ENCODE measurements around the gene TPD52L1.

TPD52L1 gene

DNA sequence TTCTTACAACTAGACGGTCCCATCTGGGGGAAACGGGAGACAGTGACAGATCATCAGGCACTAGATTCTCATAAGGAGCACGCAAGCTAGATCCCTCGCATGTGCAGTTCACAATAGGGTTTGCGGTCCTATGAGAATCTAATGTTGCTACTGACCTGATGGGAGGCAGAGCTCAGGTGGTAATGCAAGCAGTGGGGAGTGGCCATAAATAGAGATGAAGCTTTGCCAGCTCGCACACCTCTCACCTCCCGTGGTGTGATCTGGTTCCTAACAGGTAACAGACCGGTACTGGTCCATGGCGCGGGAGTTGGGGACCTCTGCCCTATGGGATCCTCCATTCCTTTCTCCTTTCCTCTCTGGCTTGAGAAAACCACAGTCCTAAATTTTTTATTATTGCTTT lies 63.8 kb downstream of the TPD52L1 start:
- TF ChIP-seq, protein P1, sequence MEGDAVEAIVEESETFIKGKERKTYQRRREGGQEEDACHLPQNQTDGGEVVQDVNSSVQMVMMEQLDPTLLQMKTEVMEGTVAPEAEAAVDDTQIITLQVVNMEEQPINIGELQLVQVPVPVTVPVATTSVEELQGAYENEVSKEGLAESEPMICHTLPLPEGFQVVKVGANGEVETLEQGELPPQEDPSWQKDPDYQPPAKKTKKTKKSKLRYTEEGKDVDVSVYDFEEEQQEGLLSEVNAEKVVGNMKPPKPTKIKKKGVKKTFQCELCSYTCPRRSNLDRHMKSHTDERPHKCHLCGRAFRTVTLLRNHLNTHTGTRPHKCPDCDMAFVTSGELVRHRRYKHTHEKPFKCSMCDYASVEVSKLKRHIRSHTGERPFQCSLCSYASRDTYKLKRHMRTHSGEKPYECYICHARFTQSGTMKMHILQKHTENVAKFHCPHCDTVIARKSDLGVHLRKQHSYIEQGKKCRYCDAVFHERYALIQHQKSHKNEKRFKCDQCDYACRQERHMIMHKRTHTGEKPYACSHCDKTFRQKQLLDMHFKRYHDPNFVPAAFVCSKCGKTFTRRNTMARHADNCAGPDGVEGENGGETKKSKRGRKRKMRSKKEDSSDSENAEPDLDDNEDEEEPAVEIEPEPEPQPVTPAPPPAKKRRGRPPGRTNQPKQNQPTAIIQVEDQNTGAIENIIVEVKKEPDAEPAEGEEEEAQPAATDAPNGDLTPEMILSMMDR (IDR thresholded peaks at IDR 0.05; ENCODE audit: extremely low read depth, missing control alignments), result no peak
- DNase-seq (ENCODE audit: low spot score), result no peak

DNA sequence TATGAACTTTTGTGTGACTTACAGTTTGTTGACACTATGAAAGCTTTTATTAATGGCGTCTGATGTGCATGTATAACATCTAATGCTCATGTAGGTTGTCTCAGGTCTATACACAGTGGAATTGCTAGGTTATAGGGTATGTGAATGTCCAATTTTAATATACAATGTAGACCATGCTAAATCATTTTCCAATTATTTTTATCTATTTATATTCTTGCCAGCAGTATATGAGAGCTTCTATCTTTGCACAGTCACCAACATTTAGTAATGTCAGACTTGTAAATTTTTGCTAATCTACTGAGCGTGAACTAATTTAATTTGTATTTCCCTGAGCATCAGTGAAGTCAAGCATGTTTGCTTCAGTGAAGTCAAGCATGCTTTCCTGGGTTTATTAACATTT lies 64.4 kb downstream of the TPD52L1 start:
- TF ChIP-seq, protein P1 (IDR thresholded peaks at IDR 0.05; ENCODE audit: extremely low read depth, missing control alignments), result no peak

DNA sequence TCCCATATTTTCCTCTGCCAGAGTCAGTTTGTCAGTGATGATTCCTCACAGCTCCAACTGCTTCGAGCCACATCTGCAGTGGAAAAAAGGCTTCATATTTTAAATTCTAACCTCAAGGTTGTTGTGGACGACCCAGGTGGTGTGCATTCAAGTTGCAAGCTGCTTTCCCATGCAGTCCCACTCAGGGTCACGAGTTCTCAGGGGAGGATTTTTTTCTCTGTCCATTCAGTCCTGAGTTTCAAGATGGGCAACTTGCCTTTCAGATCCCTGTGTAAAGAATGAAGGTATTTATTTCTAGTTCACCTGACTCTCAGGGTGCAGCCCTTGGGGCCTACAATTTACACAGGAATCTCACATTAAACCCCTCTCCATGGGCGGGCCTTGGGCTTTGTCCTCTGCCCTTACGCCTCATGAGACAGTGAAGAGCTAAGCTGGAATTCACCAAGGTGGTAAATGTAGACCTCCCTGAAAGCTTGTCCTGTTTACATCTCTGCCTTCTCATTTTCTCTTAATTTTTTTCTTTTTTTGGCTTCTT lies 65.9 kb downstream of the TPD52L1 start:
- TF ChIP-seq, protein P1 (IDR thresholded peaks at IDR 0.05; ENCODE audit: extremely low read depth, missing control alignments), result no peak
- no peak for DNase-seq (ENCODE audit: low spot score)

More for the DNA sequence above, 64.4 kb downstream of the TPD52L1 start:
- DNase-seq (ENCODE audit: low spot score), result no peak

DNA sequence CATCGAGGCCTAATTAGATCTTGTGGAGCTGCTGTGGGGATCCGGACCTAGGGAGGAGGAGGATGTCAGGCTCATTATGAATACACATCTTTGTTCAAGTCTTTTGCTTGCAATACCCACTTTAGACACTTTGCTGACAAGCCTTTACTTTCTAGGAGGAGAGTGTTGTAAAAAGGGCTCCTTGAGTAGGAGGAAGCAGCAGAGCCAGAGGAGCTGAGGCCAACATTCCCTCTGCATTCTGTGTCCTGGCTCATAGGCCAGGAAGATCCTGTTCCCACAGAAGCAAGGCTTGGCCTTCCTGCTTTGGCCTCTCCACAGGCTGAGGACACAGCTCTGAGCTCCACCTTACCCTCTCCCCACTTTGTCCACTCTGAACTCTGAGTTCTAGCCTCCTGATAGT lies 67.1 kb downstream of the TPD52L1 start:
- TF ChIP-seq, protein P1 (IDR thresholded peaks at IDR 0.05; ENCODE audit: extremely low read depth, missing control alignments), result no peak
- no peak for DNase-seq (ENCODE audit: low spot score)

DNA sequence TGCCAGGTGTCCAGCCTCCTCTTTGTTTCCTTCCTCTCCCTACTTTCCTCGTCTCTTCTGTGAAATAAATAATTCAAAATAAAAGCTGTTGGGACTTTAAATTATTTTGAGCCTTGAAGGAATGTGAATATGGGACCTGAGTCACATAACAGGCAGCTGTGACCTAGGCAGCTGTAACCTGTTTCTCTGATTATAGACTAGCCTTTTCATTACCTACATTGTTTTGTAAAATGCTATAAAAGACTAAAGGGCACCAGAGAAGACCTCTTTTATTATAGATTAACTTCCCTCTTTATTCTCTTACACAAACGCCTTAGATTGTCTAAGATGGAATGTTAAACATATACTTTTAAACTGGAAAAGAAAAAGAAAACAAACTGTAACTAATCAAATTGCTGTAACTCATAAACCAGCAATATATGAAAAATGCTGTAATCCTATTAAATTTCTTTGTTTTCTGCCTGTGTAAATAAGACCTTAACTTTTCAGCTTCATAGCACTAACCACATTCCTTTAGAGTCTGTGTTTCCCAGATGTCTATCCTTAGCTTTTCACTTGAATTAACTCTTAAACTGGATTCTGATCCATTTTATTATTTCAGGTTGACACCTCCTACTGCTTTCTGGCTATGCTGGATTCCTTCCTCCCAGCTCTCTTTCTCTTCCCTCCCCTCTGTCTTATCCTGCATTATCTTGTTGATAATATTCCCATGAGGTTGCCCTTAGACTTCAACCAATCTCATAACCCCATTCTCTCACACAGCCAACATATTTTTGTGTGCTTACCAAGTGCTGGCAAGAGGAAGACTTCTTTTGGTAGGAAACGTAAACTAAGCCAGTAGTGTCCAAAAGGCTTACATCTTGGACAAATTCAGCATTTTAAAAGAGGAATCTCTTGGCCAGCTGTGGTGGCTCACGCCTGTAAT lies 69.2 kb downstream of the TPD52L1 start:
- TF ChIP-seq, protein P1 (IDR thresholded peaks at IDR 0.05; ENCODE audit: extremely low read depth, missing control alignments), result no peak
- DNase-seq (ENCODE audit: low spot score), result no peak

DNA sequence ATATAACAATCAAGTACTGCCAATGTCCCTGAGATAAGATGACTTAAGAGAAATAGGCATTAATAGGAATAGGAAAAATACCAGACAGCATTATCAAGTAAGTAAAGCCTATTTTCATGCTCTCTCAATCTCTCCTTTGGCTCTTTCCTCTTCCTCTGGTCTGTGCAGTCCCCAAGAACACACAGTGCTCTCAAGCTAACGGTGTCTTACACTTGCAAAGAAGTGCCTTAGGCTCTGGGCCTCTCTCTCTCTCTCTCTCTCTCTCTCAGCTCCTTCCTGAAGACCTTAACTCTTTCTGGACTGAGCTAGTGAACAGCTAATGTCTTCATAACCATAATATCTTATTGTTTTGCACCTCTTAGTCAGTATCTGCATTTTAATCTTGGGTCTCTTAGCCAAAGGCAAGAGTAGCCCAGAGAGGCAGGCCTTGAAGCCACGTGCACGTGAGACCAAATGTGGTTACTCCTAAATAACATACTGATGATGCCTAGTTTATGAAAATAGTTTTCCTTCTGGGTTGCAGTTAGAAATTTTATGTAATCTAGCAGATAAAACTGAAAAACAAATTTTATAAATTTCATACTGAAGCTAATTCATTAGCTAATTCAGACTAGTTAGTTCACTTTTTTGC lies 70.8 kb downstream of the TPD52L1 start:
- TF ChIP-seq, protein P1 (IDR thresholded peaks at IDR 0.05; ENCODE audit: extremely low read depth, missing control alignments), result no peak
- no peak for DNase-seq (ENCODE audit: low spot score)

DNA sequence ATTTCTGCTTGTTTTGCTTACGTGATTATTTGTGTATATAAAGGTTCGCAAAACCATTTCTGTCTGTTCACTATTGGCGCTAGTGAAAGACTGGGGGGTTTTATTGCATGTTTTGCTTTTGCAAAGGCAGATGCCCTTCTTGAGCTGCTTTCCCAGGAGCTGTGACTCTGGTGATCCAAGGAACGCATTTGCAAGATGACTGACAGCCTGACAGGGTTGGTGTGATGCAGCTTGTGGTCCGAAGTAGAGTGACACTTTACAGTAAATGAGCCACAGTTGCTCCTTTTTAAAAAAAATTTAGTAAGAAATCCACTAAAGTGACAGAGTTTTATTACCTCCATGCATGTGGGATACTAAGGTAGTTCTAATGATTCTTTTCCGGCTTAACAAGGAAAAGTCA lies 73.7 kb downstream of the TPD52L1 start:
- DNase-seq (ENCODE audit: low spot score), result no peak
- TF ChIP-seq, protein P1 (IDR thresholded peaks at IDR 0.05; ENCODE audit: extremely low read depth, missing control alignments), result no peak
